G401.6 (cell line): Measurements from ENCODE around the gene NLGN2.

Experiments
- FAIRE-seq: peaks from 2 replicates; lab custom pipeline; 2012; peaks lifted over from hg19 to GRCh38; lab: Jason Lieb, UNC

Gene NLGN2

DNA sequence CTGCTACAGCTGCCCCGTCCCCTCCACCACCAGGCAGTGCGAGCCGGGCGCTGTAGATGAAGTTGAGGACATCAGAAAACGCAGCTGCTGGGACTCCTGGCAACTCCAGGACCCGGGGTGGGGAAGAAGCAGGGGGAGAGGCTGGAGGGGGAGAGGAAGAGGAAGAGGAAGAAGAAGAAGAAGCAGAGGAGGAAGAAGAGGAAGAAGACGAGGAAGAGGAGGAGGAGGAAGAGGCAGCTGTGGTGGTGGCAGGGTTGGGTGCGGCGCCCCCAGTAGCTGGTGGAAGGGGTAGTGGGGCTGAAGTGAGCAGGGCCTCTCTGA is 58.6 kb downstream of the NLGN2 start:
- FAIRE-seq, result no peak

- FAIRE-seq, result no peak
These were observed 59.1 kb downstream of the NLGN2 start for GRCh38 chr17:7466639-7467341.

- FAIRE-seq, result no peak
These were observed 59.9 kb downstream of the NLGN2 start for GRCh38 chr17:7467498-7467897.

DNA sequence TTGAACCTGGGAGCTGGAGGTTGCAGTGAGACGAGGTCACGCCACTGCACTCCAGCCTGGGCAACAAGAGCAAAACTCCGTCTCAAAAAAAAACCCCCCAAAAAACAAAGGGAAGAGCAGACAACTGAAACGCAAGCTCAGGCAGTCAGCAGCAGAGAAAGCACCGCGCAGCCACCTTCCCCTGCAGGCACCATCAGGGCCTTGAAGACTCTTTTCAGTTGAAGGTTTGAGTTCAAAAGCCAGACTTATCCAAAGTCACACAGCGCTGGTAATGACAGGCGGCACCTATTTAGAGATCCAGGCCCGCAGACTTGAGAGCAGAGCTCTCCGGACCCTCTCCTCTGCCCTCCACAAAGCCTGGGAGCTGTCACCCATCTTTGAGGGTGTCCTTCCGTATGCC is 60.6 kb downstream of the NLGN2 start:
- FAIRE-seq, result no peak

GRCh38 chr17:7468804-7469389 is 61.3 kb downstream of the NLGN2 start:
- no peak for FAIRE-seq
